22Rv1 (cell line): ENCODE measurements around the gene SBNO1.

Experiments
- ZFX ChIP-seq: fragments of 450-650 bp; IDR thresholded peaks from 2 replicates; pipeline ENCODE4 v1.6.1; 2017; ENCODE audit warnings: antibody characterized with exemption, borderline replicate concordance
- TF ChIP-seq, protein P1 (sequence below): fragments of 450-650 bp; IDR thresholded peaks from 2 replicates; pipeline ENCODE4 v1.5.1; 2017; ENCODE audit warnings: mild to moderate bottlenecking

DNA sequence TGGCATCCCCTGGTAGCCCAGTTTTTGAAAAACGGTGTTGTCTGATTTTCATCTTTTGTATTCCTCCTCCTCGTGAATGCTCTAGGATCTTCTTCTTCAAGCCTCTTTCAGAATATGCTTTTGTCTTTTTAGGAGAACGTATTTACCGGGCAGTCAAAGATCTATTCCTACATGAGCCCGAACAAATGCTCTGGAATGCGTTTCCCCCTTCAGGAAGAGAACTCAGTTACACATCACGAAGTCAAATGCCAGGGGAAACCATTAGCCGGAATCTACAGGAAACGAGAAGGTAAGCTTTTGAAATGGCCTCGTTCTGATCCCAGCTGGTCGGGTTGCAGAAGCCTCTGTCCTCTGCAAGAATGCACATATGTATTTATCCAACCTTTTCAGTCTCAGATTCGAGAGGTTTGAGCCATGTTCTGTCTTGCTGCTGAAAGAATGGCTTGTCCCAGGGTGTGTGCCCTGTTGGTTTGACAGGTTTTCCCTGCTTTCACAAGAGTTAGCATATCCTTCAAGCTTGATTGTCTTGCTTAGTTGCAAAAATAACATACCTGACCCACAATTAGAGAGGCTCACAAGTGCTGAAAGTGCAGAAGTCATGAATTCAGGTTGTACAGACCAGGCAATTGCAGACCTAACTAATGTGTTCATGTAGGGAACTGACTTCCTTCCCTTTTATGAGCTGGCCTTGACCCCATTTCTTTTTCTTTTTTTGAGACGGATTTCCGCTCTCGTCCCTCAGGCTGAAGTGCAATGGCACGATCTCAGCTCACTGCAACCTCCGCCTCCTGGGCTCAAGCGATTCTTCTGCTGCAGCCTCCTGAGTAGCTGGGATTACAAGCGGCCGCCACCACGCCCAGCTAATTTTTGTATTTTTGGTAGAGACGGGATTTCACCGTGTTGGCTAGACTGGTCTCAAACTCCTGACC, 26.1 kb upstream of the SBNO1 start:
- TF ChIP-seq, protein P1, sequence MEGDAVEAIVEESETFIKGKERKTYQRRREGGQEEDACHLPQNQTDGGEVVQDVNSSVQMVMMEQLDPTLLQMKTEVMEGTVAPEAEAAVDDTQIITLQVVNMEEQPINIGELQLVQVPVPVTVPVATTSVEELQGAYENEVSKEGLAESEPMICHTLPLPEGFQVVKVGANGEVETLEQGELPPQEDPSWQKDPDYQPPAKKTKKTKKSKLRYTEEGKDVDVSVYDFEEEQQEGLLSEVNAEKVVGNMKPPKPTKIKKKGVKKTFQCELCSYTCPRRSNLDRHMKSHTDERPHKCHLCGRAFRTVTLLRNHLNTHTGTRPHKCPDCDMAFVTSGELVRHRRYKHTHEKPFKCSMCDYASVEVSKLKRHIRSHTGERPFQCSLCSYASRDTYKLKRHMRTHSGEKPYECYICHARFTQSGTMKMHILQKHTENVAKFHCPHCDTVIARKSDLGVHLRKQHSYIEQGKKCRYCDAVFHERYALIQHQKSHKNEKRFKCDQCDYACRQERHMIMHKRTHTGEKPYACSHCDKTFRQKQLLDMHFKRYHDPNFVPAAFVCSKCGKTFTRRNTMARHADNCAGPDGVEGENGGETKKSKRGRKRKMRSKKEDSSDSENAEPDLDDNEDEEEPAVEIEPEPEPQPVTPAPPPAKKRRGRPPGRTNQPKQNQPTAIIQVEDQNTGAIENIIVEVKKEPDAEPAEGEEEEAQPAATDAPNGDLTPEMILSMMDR = no peak
- TF ChIP-seq ZFX = no peak
